ENCODE measurements around the gene ALOX15. TPM values are rescaled to one million over a fixed set of nuclear protein-coding genes. Genes with fewer than 3 reads are reported as not detected.

Gene ALOX15
- total RNA-seq: not detected in 2 replicates

GRCh38 chr17:4641297-4642195 lies at the start of gene ALOX15:
ALOX15 (minus strand) TSS chr17:4641678; CDS start chr17:4641651, 27 bp downstream.

GRCh38 chr17:4584101-4584916 lies 57.2 kb downstream of the ALOX15 start, which contains the start of gene SMTNL2:
SMTNL2 (plus strand) TSS chr17:4584529; CDS start chr17:4584606, 77 bp downstream.

Other genes starting within 250 kb of the ALOX15 start
- not detected in 2 replicates for gene SPNS3, start 207.7 kb downstream of the ALOX15 start, total RNA-seq
- gene SPNS2, start 142.8 kb downstream of the ALOX15 start, total RNA-seq: 0.18 TPM in 1 of 2 replicates, not detected in the other
- 61.7 and 62.7 TPM in 2 replicates for gene MYBBP1A, start 86.3 kb downstream of the ALOX15 start, total RNA-seq
- not detected in 2 replicates for gene GGT6, start 81.1 kb downstream of the ALOX15 start, total RNA-seq
- not detected in 2 replicates for gene SMTNL2, start 57.1 kb downstream of the ALOX15 start, total RNA-seq
- 22.5 and 25.9 TPM in 2 replicates for gene PELP1, start 62.5 kb upstream of the ALOX15 start, total RNA-seq
- 12.9 and 14.4 TPM in 2 replicates for gene ARRB2, start 69.0 kb upstream of the ALOX15 start, total RNA-seq
- gene MED11, start 89.8 kb upstream of the ALOX15 start, total RNA-seq: 31.5 and 34.9 TPM in 2 replicates
- 0.29 TPM in 1 of 2 replicates, not detected in the other for gene ZMYND15, start 98.2 kb upstream of the ALOX15 start, total RNA-seq
- gene CXCL16, start 98.2 kb upstream of the ALOX15 start, total RNA-seq: 1.2 and 1.7 TPM in 2 replicates
- gene TM4SF5, start 130.2 kb upstream of the ALOX15 start, total RNA-seq: not detected in 2 replicates
- gene VMO1, start 144.7 kb upstream of the ALOX15 start, total RNA-seq: not detected in 2 replicates
- gene GLTPD2, start 147.3 kb upstream of the ALOX15 start, total RNA-seq: not detected in 2 replicates
- gene PSMB6, start 154.5 kb upstream of the ALOX15 start, total RNA-seq: 350 and 452 TPM in 2 replicates
- gene PLD2, start 165.5 kb upstream of the ALOX15 start, total RNA-seq: 19.8 and 28.3 TPM in 2 replicates
- 22.2 and 26.2 TPM in 2 replicates for gene MINK1, start 191.7 kb upstream of the ALOX15 start, total RNA-seq